Endothelial cell of umbilical vein (primary cell): Measurements from ENCODE around the gene ALK. TPM values are rescaled to one million over a fixed set of nuclear protein-coding genes. Genes with fewer than 3 reads are reported as not detected.

ENCODE experiments used
- BruUV-seq: library from RNA; stranded (reverse); fragments of 400-500 nt; replicated peaks from 2 replicates; lab custom pipeline; 2021; lab: Mats Ljungman, UMichigan
- CTCF ChIA-PET: fragments of 300-600, 350-600 bp; sonication (Branson Sonifier 250); formaldehyde crosslinking; loops from one replicate; lab custom pipeline; 2021; ENCODE audit warnings: antibody characterized with exemption, inconsistent platforms; lab: Charles Lee
- POLR2A ChIA-PET: fragments of 300-600, 350-600 bp; sonication (Branson Sonifier 250); formaldehyde crosslinking; loops from one replicate; lab custom pipeline; 2021; ENCODE audit warnings: antibody characterized with exemption, inconsistent platforms; lab: Charles Lee
- DNase-seq: peaks from one replicate; pipeline ENCODE4 v3.0.0-alpha.2; 2011; ENCODE audit warnings: low read depth, low spot score
- FAIRE-seq: peaks from 2 replicates; lab custom pipeline; 2011; peaks lifted over from hg19 to GRCh38; lab: Jason Lieb, UNC
- H2AFZ ChIP-seq: 2 replicates; pipeline ENCODE4 v1.6.0; 2012; ENCODE audit warnings: low read depth, low read length, control low read depth, inconsistent platforms
- H3K27ac ChIP-seq: 2 replicates; pipeline ENCODE4 v1.5.1; 2011; ENCODE audit warnings: low read depth, mild to moderate bottlenecking, control low read depth, low read length, moderate library complexity; ENCODE audit not compliant: insufficient read depth
- H3K27me3 ChIP-seq, 2 experiments: 2 replicates each; pipeline versions ENCODE4 v1.6.0 to v1.6.1; 2011; ENCODE audit warnings: low read length in 2 of 2, mixed read lengths in 1 of 2; ENCODE audit not compliant: control insufficient read depth in 2 of 2, insufficient read depth in 2 of 2
- H3K36me3 ChIP-seq, 2 experiments: 2 replicates in 1 of 2; 3 replicates in 1 of 2; pipeline ENCODE4 v1.5.1; 2011; ENCODE audit warnings: low read length in 2 of 2, mild to moderate bottlenecking in 1 of 2, moderate library complexity in 1 of 2; ENCODE audit not compliant: control insufficient read depth in 2 of 2, insufficient read depth in 2 of 2; ENCODE audit errors: extremely low read depth in 1 of 2
- H3K4me1 ChIP-seq: 3 replicates; pipeline ENCODE4 v1.5.1; 2011; ENCODE audit warnings: mild to moderate bottlenecking, low read length; ENCODE audit not compliant: control insufficient read depth, insufficient read depth; ENCODE audit errors: extremely low read depth
- H3K4me2 ChIP-seq: 2 replicates; pipeline ENCODE4 v1.6.1; 2011; ENCODE audit warnings: low read length, control low read depth, mixed read lengths; ENCODE audit not compliant: insufficient read depth
- H3K4me3 ChIP-seq, 3 experiments: fragments of 200-600 bp in 1 of 3; sonication (generic), shearing (Covaris generic) in 1 of 3; replicated peaks in 1 of 3; 2 replicates each; pipeline ENCODE4 v1.5.1; 2011 to 2016; ENCODE audit warnings: control low read depth in 3 of 3, low read length in 3 of 3, mild to moderate bottlenecking in 2 of 3, inconsistent platforms in 1 of 3, low read depth in 1 of 3, moderate library complexity in 1 of 3; ENCODE audit not compliant: insufficient read depth in 1 of 3
- H3K79me2 ChIP-seq: 2 replicates; pipeline ENCODE4 v1.6.0; 2012; ENCODE audit warnings: low read length, inconsistent platforms; ENCODE audit not compliant: control insufficient read depth, insufficient read depth
- H3K9ac ChIP-seq: replicated peaks from 2 replicates; pipeline ENCODE3; 2011; ENCODE audit warnings: low read length, control low read depth; ENCODE audit not compliant: insufficient read depth; ENCODE audit errors: extremely low read depth
- H3K9me1 ChIP-seq: replicated peaks from 3 replicates; pipeline ENCODE4 v1.6.0; 2011; ENCODE audit warnings: mild to moderate bottlenecking, low read length; ENCODE audit not compliant: control insufficient read depth, insufficient read depth; ENCODE audit errors: extremely low read depth
- H3K9me3 ChIP-seq: replicated peaks from 2 replicates; pipeline ENCODE4 v1.5.1; 2012; ENCODE audit warnings: low read length, inconsistent platforms; ENCODE audit not compliant: control insufficient read depth, insufficient read depth
- H4K20me1 ChIP-seq: replicated peaks from 2 replicates; pipeline ENCODE3; 2011; ENCODE audit warnings: mild to moderate bottlenecking, low read length; ENCODE audit not compliant: control insufficient read depth, insufficient read depth; ENCODE audit errors: extremely low read depth
- CTCF ChIP-seq, 2 donors: IDR thresholded peaks; 1 replicate in 1 of 2; 2 replicates in 1 of 2; pipeline ENCODE4 v1.5.1; 2011; ENCODE audit warnings: low read length in 2 of 2, mild to moderate bottlenecking in 2 of 2, moderate library complexity in 2 of 2, control low read depth in 1 of 2, inconsistent platforms in 1 of 2, low read depth in 1 of 2; ENCODE audit not compliant: insufficient read depth in 1 of 2; ENCODE audit errors: extremely low read depth in 1 of 2
- EZH2 ChIP-seq: IDR thresholded peaks from 2 replicates; pipeline ENCODE4 v1.6.1; 2012; ENCODE audit warnings: borderline replicate concordance, low read depth, mild to moderate bottlenecking, moderate library complexity, low read length, inconsistent platforms; ENCODE audit not compliant: severe bottlenecking
- FOS ChIP-seq: IDR thresholded peaks from 2 replicates; pipeline ENCODE4 v1.6.1; 2011; ENCODE audit warnings: mild to moderate bottlenecking, low read length, moderate library complexity, borderline replicate concordance; ENCODE audit not compliant: insufficient read depth
- GATA2 ChIP-seq: IDR thresholded peaks from 2 replicates; pipeline ENCODE4 v1.7.0; 2011; ENCODE audit warnings: low read depth, mild to moderate bottlenecking, moderate library complexity, mixed read lengths, low read length; ENCODE audit not compliant: insufficient read length, insufficient read depth
- JUN ChIP-seq: IDR thresholded peaks from 2 replicates; pipeline ENCODE4 v1.6.1; 2011; ENCODE audit warnings: borderline replicate concordance, low read depth; ENCODE audit not compliant: insufficient read length, insufficient read depth
- MAX ChIP-seq: IDR thresholded peaks from 2 replicates; pipeline ENCODE4 v1.6.1; 2011; ENCODE audit not compliant: insufficient read depth, insufficient read length
- MYC ChIP-seq: IDR thresholded peaks from one replicate; pipeline ENCODE4 v1.6.1; 2011; ENCODE audit warnings: mild to moderate bottlenecking, low read depth, low read length
- POLR2A ChIP-seq: IDR thresholded peaks from 2 replicates; pipeline ENCODE4 v1.6.1; 2012; ENCODE audit warnings: low read depth, mild to moderate bottlenecking, control low read depth, low read length
- POLR2AphosphoS5 ChIP-seq: IDR thresholded peaks from 2 replicates; pipeline ENCODE4 v1.6.1; 2012; ENCODE audit warnings: low read depth, mild to moderate bottlenecking, control low read depth, low read length, moderate library complexity; ENCODE audit not compliant: insufficient read depth
- dilution Hi-C: fragments of 300-500 bp; cut with MboI; formaldehyde crosslinking; loops from one replicate; pipeline ENCODE4 v1.15.0; 2019; ENCODE audit warnings: low sequenced_read_pairs; ENCODE audit not compliant: extremely low pct_ligation_motif_present
- intact Hi-C: fragments of 100-400 bp; cut with micrococcal nuclease; formaldehyde crosslinking; loops from one replicate; pipeline ENCODE4 v1.10.0; 2022
- polyA plus RNA-seq, 4 experiments: library from polyadenylated mRNA; depleted of rRNA in 3 of 4; stranded (reverse) in 3 of 4; unstranded in 1 of 4; fragments of >200 nt; gene quantifications; 2 replicates each; pipeline versions ENCODE4 v1.2.1 to v1.2.3, GENCODE V29; 2011 to 2012; ENCODE audit warnings: missing spikeins in 1 of 4
- total RNA-seq: library from RNA; stranded (reverse); gene quantifications from 2 replicates; pipeline ENCODE4 v1.2.3, GENCODE V29; 2021

ALK gene
- total and polyA plus RNA-seq, 2 donors (not counting 3 experiments of a cell fraction or from before 2014, with no cell fraction given): not detected

DNA sequence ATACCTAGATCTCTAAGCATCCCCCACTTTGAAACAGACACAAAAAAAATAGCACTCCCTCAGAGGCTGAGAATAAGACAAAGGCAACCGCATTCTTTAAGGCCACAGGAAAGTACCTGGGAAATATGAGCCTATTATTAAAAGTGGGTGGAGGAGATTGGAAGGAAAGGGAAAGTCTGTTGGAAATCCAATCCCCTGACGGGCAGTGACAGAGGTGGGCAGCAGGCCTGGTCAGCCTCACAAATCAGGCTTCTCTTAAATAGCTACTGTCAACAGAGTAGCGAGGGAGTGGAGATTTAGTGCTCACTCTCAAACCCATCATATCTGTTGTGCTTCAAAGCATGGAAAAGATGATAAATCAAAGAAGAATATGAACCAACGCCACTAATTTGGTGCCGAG is 324.4 kb downstream of the ALK start:
- H3K9ac ChIP-seq: no peak overlapping the region
- DNase-seq (no peak), FAIRE-seq (no peak)
- no peaks in the 10 kb centered on the region for H4K20me1 ChIP-seq
- CTCF ChIA-PET: no interaction called here
- no peak overlapping the region for H3K27ac ChIP-seq
- no peaks in the 10 kb centered on the region for H3K4me1 ChIP-seq
- no TSS peak for BruUV-seq
- TF ChIP-seq POLR2A: no peak
- no peak for TF ChIP-seq CTCF (IDR thresholded peaks at IDR 0.05; ENCODE audit: extremely low read depth in 1 of 2, insufficient read depth in 1 of 2, low read depth in 1 of 2, low read length in 2 of 2)
- TF ChIP-seq FOS: no peak
- no peak for TF ChIP-seq MYC
- TF ChIP-seq POLR2AphosphoS5: no peak
- TF ChIP-seq GATA2: no peak
- no peak for TF ChIP-seq MAX
- TF ChIP-seq JUN: no peak
- no peak for TF ChIP-seq EZH2
- H3K4me3 ChIP-seq: no peak overlapping the region
- H3K36me3 ChIP-seq: no peaks in the 10 kb centered on the region
- H2AFZ ChIP-seq: no peak overlapping the region
- intact Hi-C loops: no loop called here
- no peaks in the 10 kb centered on the region for H3K9me1 ChIP-seq
- no peaks in the 10 kb centered on the region for H3K9me3 ChIP-seq
- H3K79me2 ChIP-seq: no peaks in the 10 kb centered on the region
- POLR2A ChIA-PET: no interaction called here
- dilution Hi-C loops: no loop called here
- H3K4me2 ChIP-seq: no peak overlapping the region
- H3K27me3 ChIP-seq: no peaks in the 10 kb centered on the region
